GM21515 (cell line): ENCODE results near the gene MAP1S.

ENCODE experiments used
- ATAC-seq: cut with Tn5 transposase; IDR thresholded peaks from one replicate; pipeline ENCODE4 v1.9.1; 2021; ENCODE audit not compliant: unreplicated experiment

MAP1S gene

DNA sequence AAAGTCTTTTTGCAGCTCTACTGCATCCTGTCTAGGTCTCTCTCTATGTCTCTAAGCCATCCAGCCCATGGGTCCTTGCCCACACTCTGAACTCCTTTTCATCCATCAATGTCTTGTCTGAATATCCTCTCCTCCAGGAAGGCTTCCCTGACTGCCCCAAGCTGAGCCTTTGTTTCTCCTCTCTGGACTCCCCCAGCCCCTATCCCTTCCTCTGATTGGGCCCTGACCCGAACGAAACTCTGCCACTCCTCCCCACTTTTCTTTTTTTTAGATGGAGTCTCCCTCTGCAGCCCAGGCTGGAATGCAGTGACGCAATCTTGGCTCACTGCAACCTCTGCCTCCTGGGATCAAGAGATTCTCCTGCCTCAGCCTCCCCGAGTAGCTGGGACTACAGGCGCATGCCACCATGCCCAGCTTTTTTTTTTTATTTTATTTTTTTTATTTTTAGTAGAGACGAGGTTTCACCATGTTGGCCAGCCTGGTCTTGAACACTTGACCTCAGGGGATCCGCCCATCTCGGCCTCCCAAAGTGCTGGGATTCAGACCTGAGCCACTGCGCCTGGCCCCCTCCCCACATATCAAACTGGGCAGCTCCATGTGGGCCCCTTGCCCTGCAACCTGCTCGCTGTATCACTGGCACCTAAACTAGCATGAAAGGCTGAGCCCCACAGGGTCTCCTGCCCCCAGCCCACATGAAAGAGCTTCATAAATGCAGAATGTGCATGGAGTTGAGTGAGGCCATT, 30.3 kb upstream of the MAP1S start:
- ATAC-seq = no peak

GRCh38 chr19:17692566-17692965, 26.7 kb upstream of the MAP1S start:
- no peak for ATAC-seq

- no peak for ATAC-seq
Measured at GRCh38 chr19:17695198-17695597, 24.1 kb upstream of the MAP1S start.

DNA sequence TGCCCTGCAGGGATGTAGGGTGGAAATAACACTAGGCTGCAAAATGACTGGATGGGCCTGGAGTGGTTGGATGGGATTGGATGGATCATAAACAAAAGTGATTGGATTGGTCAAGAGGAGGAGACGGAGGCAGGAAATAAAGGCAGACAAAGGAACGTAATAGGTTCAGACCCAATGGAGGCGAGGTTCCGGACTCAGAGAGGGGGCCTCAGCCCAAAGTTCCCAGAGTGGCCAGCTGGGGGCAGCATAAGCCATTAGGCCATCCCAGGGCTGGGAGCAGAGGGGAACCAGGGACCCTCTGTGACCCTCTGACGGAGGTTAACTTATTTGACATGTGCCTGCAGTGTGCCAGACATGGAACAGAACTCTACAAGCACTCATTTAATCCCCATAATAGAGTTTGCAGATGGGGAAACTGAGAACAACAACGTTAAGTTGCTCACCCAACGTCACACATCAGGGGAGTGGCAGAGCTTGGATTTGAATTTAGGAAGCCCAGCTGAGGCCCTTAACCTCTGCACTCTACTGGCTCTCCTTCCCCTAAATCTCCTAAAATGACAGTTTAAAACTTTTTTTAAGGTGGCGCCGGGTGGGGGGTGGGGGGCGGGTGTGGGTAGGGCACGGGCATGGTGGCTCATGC, 15.3 kb upstream of the MAP1S start:
- ATAC-seq = no peak

DNA sequence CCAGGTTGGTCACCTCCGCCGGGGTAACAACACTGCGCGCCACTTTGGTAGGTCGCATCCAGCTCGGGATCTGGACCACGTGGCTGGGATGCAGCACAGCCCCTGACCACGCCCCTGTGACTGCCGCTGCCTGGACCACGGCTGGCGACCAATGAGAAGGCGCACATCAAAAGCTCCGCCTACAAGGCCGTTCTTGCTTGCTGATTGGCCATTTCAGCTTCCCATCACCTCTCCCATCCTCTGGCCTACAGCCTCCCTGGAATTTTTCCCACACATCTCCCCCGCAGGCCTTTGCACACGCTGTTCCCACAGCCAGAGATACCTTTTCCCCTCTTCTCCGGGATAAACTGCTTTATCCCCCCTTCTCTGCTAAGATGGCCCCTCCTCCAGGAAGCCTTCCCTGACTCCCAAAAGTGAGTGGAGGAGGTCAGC, 12.5 kb upstream of the MAP1S start:
- ATAC-seq = no peak

DNA sequence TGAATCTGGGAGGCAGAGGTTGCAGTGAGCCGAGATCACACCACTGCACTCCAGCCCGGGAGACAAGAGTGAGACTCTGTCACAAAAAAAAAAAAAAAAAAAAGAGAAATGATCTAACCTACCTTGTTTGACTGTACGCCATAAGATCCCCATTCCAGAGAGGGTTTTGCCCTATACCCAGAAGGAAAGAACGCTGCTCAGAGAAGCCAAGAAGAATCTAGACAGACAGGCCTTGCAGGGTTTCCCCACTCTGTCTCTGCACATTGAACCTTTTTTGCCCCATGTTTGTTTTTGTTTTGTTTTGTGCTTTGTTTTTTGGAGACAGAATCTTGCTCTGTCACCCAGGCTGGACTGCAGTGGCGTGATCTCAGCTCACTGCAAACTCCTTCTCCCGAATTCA, 7.4 kb upstream of the MAP1S start:
- ATAC-seq = no peak

- ATAC-seq = no peak
Measured at GRCh38 chr19:17716309-17716929, 2.9 kb upstream of the MAP1S start.

DNA sequence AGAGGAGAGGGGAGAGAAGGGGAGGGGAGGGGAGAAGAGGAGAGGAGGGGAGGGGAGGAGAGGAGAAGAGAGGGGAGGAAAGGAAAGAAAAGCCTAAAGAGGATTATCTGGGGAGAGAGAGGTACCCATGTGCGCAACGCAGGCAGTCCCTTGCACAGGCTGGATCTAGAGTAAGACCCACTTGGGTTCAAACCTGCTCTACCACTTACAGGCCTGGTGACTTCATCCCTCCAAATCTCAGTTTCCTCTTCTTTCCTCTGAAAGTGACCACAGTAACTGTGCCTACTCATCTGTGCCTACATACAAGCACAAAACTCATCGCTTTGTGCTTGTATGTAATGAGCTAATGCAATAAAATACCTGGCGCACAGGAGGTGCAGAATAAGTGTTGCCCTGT, 732 bp upstream of the MAP1S start:
- no peak for ATAC-seq

GRCh38 chr19:17719730-17720400, 585 bp downstream of the MAP1S start:
- ATAC-seq = peak; percentile 26

DNA sequence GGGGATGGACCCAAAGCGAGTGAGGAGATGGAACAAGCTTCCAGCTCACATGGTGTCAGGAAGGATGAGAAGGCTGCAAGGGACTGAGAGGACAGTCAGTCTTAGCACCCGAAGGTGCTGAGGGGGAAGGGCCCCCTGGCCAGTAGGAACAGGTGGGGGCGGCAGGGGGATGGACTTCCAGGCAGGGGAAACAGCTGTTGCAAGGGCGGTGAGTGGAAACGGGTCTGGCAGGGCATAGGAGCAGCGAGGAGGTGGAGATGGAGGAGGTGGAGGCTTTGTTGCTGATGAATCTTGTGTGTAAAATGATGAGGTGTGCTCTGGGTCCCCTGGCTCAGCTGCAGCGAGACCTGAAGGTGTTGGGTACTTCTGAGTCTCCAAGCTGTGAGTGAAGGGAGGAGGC, 1.2 kb downstream of the MAP1S start:
- no peak for ATAC-seq

- no peak for ATAC-seq
Measured at GRCh38 chr19:17721111-17721628, 1.9 kb downstream of the MAP1S start.

DNA sequence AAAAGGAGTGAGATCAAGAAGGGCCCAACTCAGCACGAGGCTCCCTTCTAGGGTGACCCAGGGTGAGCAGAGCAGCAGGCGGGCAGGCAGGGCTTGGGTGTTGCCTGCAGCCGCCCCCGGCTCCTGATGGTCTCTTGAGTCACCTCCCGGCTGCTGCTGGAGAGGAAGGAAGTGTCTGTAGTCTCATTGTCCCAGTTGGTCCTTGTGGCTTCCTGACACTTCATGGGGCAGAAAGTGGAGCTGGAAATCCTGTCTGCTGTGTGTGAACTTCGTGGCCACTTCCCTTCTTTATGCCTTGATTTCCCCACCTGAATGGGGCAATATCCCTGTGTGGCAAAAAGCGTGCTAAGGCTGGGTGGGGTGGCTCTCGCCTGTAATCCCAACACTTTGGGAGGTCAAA, 2.5 kb downstream of the MAP1S start:
- ATAC-seq = no peak

- ATAC-seq = no peak
Measured at GRCh38 chr19:17722655-17723240, 3.5 kb downstream of the MAP1S start.

DNA sequence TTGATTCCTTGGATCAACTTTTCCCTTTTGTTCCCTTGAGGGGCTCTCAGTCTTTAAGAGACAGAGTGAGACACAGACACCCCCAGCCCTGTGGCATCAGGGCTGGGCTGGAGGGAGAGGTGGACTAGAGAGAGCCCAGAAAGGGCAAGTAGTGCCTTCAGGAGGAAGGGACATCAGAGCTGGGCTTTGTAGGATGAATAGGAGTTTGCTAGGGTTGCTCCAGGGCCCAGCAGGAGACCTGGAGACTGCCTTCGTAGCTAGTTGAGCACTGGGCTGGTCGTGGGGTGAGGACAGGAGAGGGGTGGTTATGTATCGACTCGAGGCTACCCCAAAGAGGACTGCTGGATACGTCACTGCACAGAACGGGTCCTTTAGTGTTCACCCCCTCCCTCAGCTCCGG, 5.4 kb downstream of the MAP1S start:
- ATAC-seq = no peak

- no peak for ATAC-seq
Measured at GRCh38 chr19:17725422-17726078, 6.3 kb downstream of the MAP1S start.

DNA sequence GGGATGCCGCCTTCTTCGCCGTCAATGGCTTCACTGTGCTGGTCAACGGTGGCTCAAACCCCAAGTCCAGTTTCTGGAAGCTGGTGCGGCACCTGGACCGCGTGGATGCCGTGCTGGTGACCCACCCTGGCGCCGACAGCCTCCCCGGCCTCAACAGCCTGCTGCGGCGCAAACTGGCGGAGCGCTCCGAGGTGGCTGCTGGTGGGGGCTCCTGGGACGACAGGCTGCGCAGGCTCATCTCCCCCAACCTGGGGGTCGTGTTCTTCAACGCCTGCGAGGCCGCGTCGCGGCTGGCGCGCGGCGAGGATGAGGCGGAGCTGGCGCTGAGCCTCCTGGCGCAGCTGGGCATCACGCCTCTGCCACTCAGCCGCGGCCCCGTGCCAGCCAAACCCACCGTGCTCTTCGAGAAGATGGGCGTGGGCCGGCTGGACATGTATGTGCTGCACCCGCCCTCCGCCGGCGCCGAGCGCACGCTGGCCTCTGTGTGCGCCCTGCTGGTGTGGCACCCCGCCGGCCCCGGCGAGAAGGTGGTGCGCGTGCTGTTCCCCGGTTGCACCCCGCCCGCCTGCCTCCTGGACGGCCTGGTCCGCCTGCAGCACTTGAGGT, 7.0 kb downstream of the MAP1S start:
- ATAC-seq = no peak

DNA sequence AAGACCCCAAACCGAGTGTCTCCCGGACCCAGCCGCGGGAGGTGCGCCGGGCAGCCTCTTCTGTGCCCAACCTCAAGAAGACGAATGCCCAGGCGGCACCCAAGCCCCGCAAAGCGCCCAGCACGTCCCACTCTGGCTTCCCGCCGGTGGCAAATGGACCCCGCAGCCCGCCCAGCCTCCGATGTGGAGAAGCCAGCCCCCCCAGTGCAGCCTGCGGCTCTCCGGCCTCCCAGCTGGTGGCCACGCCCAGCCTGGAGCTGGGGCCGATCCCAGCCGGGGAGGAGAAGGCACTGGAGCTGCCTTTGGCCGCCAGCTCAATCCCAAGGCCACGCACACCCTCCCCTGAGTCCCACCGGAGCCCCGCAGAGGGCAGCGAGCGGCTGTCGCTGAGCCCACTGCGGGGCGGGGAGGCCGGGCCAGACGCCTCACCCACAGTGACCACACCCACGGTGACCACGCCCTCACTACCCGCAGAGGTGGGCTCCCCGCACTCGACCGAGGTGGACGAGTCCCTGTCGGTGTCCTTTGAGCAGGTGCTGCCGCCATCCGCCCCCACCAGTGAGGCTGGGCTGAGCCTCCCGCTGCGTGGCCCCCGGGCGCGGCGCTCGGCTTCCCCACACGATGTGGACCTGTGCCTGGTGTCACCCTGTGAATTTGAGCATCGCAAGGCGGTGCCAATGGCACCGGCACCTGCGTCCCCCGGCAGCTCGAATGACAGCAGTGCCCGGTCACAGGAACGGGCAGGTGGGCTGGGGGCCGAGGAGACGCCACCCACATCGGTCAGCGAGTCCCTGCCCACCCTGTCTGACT, 7.9 kb downstream of the MAP1S start:
- no peak for ATAC-seq

GRCh38 chr19:17727843-17728242, 8.6 kb downstream of the MAP1S start:
- no peak for ATAC-seq

DNA sequence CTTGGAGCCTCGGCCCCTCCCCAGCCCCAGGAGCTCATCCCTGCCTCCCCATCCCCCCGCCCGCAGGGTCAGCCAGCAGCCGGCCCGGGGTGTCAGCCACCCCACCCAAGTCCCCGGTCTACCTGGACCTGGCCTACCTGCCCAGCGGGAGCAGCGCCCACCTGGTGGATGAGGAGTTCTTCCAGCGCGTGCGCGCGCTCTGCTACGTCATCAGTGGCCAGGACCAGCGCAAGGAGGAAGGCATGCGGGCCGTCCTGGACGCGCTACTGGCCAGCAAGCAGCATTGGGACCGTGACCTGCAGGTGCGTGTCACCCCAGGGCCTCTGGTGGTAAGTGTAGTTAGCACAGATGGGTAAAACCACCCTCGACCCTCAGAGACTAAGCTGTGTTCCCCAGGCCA, 13.8 kb downstream of the MAP1S start:
- no peak for ATAC-seq
